ENCODE measurements around the gene SLC32A1. TPM values are rescaled to one million over a fixed set of nuclear protein-coding genes. Genes with fewer than 3 reads are reported as not detected.

The SLC32A1 gene
- total and polyA plus RNA-seq, 2 of the 13 experiments (the other 11 are each of a cell fraction or from before 2014, with no cell fraction given): not detected

DNA sequence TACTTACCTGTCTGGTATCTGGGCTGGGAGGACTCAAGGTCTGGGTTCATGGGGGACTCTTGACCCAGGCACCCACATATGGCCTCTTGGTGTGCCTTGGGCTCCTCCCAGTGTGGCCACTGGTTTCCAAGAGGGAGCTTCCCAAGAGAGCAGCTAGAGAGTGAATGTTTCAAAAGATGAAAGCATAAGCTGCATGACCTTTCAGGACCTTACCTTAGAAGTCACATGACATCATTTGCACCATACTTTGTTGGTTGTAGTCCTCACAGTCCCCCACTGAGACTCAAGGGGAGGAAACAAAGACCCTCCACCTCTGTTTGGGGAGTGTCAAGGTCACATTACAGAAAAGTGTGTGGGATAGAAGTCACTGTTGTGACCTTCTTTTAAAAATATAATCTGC, 37.9 kb downstream of the SLC32A1 start:
- no peak for FAIRE-seq
- no peak for DNase-seq (ENCODE audit: low spot score)
- no peak overlapping the region for H3K27ac ChIP-seq (ENCODE audit: extremely low read length, insufficient read depth, low read length)
- no peaks in the 10 kb centered on the region for H3K4me1 ChIP-seq (ENCODE audit: insufficient read depth, low read length)
- ATAC-seq: no peak
- in situ Hi-C loops (cut with HindIII; ENCODE audit: extremely low pct_ligation_motif_present, low pct_unique_long_range_greater_than_20kb) (no loop called here), intact Hi-C loops (cut with micrococcal nuclease; ENCODE audit: unreplicated experiment) (no loop called here)
- H3K9ac ChIP-seq (ENCODE audit: insufficient read depth, low read depth, low read length): no peak overlapping the region
- no peaks in the 10 kb centered on the region for H4K20me1 ChIP-seq (ENCODE audit: insufficient read depth, low read length)
- POLR2A ChIA-PET: no interaction called here
- no peak overlapping the region for H3K4me3 ChIP-seq (replicated peaks in 1 of 3; ENCODE audit: insufficient read depth in 1 of 3, low read depth in 2 of 3, low read length in 3 of 3)
- H3K4me2 ChIP-seq (ENCODE audit: low read depth, low read length): no peak overlapping the region
- no peak overlapping the region for H2AFZ ChIP-seq (ENCODE audit: low read length)
- CTCF ChIA-PET (ENCODE audit: low intra/inter-chr PET ratio, low total read pairs): no interaction called here
- H3K27me3 ChIP-seq (ENCODE audit: control insufficient read depth in 1 of 2, insufficient read depth in 2 of 2, low read length in 2 of 2): no peaks in the 10 kb centered on the region
- no peaks in the 10 kb centered on the region for H3K9me3 ChIP-seq (ENCODE audit: low read length)
- peaks cover 41 to 91% of the 10 kb centered on the region in 2 experiments for H3K36me3 ChIP-seq (replicated peaks in 1 of 2; ENCODE audit: control insufficient read depth in 1 of 2, insufficient read depth in 2 of 2, low read length in 2 of 2)
- BruUV-seq (replicated peaks): no TSS peak
- no peaks in the 10 kb centered on the region for H3K79me2 ChIP-seq (ENCODE audit: insufficient read depth, low read length)
- TF ChIP-seq, protein P1, sequence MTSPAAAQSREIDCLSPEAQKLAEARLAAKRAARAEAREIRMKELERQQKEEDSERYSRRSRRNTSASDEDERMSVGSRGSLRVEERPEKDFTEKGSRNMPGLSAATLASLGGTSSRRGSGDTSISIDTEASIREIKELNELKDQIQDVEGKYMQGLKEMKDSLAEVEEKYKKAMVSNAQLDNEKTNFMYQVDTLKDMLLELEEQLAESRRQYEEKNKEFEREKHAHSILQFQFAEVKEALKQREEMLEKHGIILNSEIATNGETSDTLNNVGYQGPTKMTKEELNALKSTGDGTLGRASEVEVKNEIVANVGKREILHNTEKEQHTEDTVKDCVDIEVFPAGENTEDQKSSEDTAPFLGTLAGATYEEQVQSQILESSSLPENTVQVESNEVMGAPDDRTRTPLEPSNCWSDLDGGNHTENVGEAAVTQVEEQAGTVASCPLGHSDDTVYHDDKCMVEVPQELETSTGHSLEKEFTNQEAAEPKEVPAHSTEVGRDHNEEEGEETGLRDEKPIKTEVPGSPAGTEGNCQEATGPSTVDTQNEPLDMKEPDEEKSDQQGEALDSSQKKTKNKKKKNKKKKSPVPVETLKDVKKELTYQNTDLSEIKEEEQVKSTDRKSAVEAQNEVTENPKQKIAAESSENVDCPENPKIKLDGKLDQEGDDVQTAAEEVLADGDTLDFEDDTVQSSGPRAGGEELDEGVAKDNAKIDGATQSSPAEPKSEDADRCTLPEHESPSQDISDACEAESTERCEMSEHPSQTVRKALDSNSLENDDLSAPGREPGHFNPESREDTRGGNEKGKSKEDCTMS (CRISPR knock-in tag; conservative IDR thresholded peaks at IDR 0.05): no peak
- TF ChIP-seq SAP130 (CRISPR knock-in tag; IDR thresholded peaks at IDR 0.05; ENCODE audit: low read depth) (no peak), ZNF296 (CRISPR knock-in tag; conservative IDR thresholded peaks at IDR 0.05) (no peak), ZNF160 (CRISPR knock-in tag; IDR thresholded peaks at IDR 0.05) (no peak), ZNF775 (CRISPR knock-in tag; IDR thresholded peaks at IDR 0.05; ENCODE audit: borderline replicate concordance) (no peak), ZNF816 (CRISPR knock-in tag; IDR thresholded peaks at IDR 0.05; ENCODE audit: borderline replicate concordance) (no peak), ZNF652 (CRISPR knock-in tag; IDR thresholded peaks at IDR 0.05; ENCODE audit: borderline replicate concordance, low read depth) (no peak), KAT2B (IDR thresholded peaks at IDR 0.05; ENCODE audit: borderline replicate concordance, low read depth, low read length) (no peak), ZNF670 (CRISPR knock-in tag; IDR thresholded peaks at IDR 0.05; ENCODE audit: borderline replicate concordance) (no peak), SRY (CRISPR knock-in tag; IDR thresholded peaks at IDR 0.05) (no peak), SMAD3 (CRISPR knock-in tag; IDR thresholded peaks at IDR 0.05) (no peak)
- TF ChIP-seq, protein P2, sequence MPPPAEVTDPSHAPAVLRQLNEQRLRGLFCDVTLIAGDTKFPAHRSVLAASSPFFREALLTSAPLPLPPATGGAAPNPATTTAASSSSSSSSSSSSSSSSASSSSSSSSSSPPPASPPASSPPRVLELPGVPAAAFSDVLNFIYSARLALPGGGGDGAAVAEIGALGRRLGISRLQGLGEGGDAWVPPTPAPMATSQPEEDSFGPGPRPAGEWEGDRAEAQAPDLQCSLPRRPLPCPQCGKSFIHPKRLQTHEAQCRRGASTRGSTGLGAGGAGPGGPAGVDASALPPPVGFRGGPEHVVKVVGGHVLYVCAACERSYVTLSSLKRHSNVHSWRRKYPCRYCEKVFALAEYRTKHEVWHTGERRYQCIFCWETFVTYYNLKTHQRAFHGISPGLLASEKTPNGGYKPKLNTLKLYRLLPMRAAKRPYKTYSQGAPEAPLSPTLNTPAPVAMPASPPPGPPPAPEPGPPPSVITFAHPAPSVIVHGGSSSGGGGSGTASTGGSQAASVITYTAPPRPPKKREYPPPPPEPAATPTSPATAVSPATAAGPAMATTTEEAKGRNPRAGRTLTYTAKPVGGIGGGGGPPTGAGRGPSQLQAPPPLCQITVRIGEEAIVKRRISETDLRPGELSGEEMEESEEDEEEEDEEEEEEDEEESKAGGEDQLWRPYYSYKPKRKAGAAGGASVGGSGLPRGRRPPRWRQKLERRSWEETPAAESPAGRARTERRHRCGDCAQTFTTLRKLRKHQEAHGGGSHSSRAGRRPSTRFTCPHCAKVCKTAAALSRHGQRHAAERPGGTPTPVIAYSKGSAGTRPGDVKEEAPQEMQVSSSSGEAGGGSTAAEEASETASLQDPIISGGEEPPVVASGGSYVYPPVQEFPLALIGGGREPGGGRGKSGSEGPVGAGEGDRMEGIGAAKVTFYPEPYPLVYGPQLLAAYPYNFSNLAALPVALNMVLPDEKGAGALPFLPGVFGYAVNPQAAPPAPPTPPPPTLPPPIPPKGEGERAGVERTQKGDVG (CRISPR knock-in tag; IDR thresholded peaks at IDR 0.05; ENCODE audit: borderline replicate concordance): no peak
- TF ChIP-seq, protein P3, sequence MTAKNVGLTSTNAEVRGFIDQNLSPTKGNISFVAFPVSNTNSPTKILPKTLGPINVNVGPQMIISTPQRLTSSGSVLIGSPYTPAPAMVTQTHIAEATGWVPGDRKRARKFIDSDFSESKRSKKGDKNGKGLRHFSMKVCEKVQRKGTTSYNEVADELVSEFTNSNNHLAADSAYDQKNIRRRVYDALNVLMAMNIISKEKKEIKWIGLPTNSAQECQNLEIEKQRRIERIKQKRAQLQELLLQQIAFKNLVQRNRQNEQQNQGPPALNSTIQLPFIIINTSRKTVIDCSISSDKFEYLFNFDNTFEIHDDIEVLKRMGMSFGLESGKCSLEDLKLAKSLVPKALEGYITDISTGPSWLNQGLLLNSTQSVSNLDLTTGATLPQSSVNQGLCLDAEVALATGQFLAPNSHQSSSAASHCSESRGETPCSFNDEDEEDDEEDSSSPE (CRISPR knock-in tag; IDR thresholded peaks at IDR 0.05): no peak
